OCI-LY3 (cell line): Measurements from ENCODE around the gene EFL1.

Source experiments
- H2AFZ ChIP-seq: fragments of 200-600, 300-600 bp; shearing (Covaris generic); 2 replicates; pipeline ENCODE4 v1.6.0; 2014; ENCODE audit warnings: antibody characterized with exemption, low read depth, low read length
- H3K27ac ChIP-seq: fragments of 200-600, 300-600 bp; sonication (generic); 2 replicates; pipeline ENCODE4 v1.5.1; 2014; ENCODE audit warnings: mild to moderate bottlenecking, low read length, moderate library complexity, mixed read lengths
- H3K27me3 ChIP-seq: fragments of 200-600, 300-600 bp; sonication (generic); 2 replicates; pipeline ENCODE4 v1.6.1; 2014; ENCODE audit warnings: low read depth, low read length, mixed read lengths
- H3K36me3 ChIP-seq: fragments of 200-600, 300-600 bp; sonication (generic); replicated peaks from 2 replicates; pipeline ENCODE3; 2014; ENCODE audit warnings: low read depth, low read length, mixed read lengths
- H3K4me1 ChIP-seq: fragments of 300-600, 200-600 bp; sonication (generic); 2 replicates; pipeline ENCODE4 v1.6.1; 2014; ENCODE audit warnings: low read length, mixed read lengths
- H3K4me2 ChIP-seq: fragments of 200-600, 300-600 bp; sonication (generic); 2 replicates; pipeline ENCODE4 v1.6.1; 2014; ENCODE audit warnings: low read length, mixed read lengths
- H3K4me3 ChIP-seq: fragments of 300-600, 200-600 bp; sonication (generic); 2 replicates; pipeline ENCODE4 v1.5.1; 2014; ENCODE audit warnings: antibody characterized with exemption, mild to moderate bottlenecking, low read length, moderate library complexity
- H3K79me2 ChIP-seq: fragments of 300-600, 200-600 bp; shearing (Covaris generic); 2 replicates; pipeline ENCODE4 v1.6.1; 2014; ENCODE audit warnings: mild to moderate bottlenecking, low read length, mixed read lengths
- H3K9ac ChIP-seq: fragments of 300-600, 200-600 bp; shearing (Covaris generic); 2 replicates; pipeline ENCODE4 v1.6.0; 2014; ENCODE audit warnings: mild to moderate bottlenecking, low read length, moderate library complexity
- H3K9me3 ChIP-seq: fragments of 200-600, 300-600 bp; shearing (Covaris generic); 2 replicates; pipeline ENCODE4 v1.6.1; 2014; ENCODE audit warnings: low read length, mixed read lengths; ENCODE audit not compliant: insufficient read depth
- H4K20me1 ChIP-seq: fragments of 200-600, 300-600 bp; sonication (generic); 2 replicates; pipeline ENCODE4 v1.6.1; 2016; ENCODE audit warnings: low read length, mixed read lengths; ENCODE audit not compliant: insufficient read depth
- CTCF ChIP-seq: fragments of 200-600, 300-600 bp; sonication (generic); IDR thresholded peaks from 2 replicates; pipeline ENCODE4 v1.5.1; 2014; ENCODE audit warnings: antibody characterized with exemption, low read length, low read depth
- EZH2phosphoT487 ChIP-seq: fragments of 200-600 bp; shearing (Covaris generic); IDR thresholded peaks from 2 replicates; pipeline ENCODE4 v1.6.1; 2018; ENCODE audit warnings: antibody characterized with exemption, mixed run types, low read depth

EFL1 gene

GRCh38 chr15:82306791-82307713 is 44.5 kb upstream of the EFL1 start:
- Histone ChIP-seq H3K27me3 (peaks cover 7% of the 10 kb centered on the region; the same call in 1 of the 2 replicates), H3K79me2 (no peaks in the 10 kb centered on the region), H3K36me3 (no peaks in the 10 kb centered on the region), H3K4me1 (no peaks in the 10 kb centered on the region), H3K4me2 (no peak overlapping the region), H3K9ac (no peak overlapping the region), H2AFZ (no peak overlapping the region), H3K9me3 (no peaks in the 10 kb centered on the region), H4K20me1 (no peaks in the 10 kb centered on the region), H3K27ac (no peak overlapping the region), H3K4me3 (no peak overlapping the region)
- TF ChIP-seq CTCF (no peak), EZH2phosphoT487 (no peak)

GRCh38 chr15:82305621-82306048 is 43.1 kb upstream of the EFL1 start:
- H2AFZ ChIP-seq, result no peak overlapping the region
- H3K4me3 ChIP-seq, result no peak overlapping the region

GRCh38 chr15:82304778-82305090 is 42.2 kb upstream of the EFL1 start:
- H3K4me2 ChIP-seq, result no peak overlapping the region
- no peaks in the 10 kb centered on the region for H3K9me3 ChIP-seq
- no peak overlapping the region for H2AFZ ChIP-seq
- no peak overlapping the region for H3K27ac ChIP-seq
- H3K79me2 ChIP-seq, result no peaks in the 10 kb centered on the region
- H3K4me3 ChIP-seq, result no peak overlapping the region
- no peaks in the 10 kb centered on the region for H3K4me1 ChIP-seq
- no peaks in the 10 kb centered on the region for H3K27me3 ChIP-seq
- no peaks in the 10 kb centered on the region for H4K20me1 ChIP-seq
- H3K36me3 ChIP-seq, result no peaks in the 10 kb centered on the region
- TF ChIP-seq CTCF, result no peak
- TF ChIP-seq EZH2phosphoT487, result no peak
- H3K9ac ChIP-seq, result no peak overlapping the region

More at GRCh38 chr15:82305621-82306048, 43.1 kb upstream of the EFL1 start:
- Histone ChIP-seq H3K9me3 (no peaks in the 10 kb centered on the region), H3K27me3 (peaks cover 4% of the 10 kb centered on the region; the same call in 1 of the 2 replicates), H3K27ac (no peak overlapping the region), H3K4me1 (no peaks in the 10 kb centered on the region), H3K4me2 (no peak overlapping the region), H3K36me3 (no peaks in the 10 kb centered on the region), H3K9ac (no peak overlapping the region), H3K79me2 (no peaks in the 10 kb centered on the region), H4K20me1 (no peaks in the 10 kb centered on the region)
- TF ChIP-seq CTCF (no peak), EZH2phosphoT487 (no peak)

- Histone ChIP-seq H4K20me1 (no peaks in the 10 kb centered on the region), H3K79me2 (no peaks in the 10 kb centered on the region), H3K4me3 (no peak overlapping the region), H3K27ac (no peak overlapping the region), H3K4me1 (no peaks in the 10 kb centered on the region), H3K27me3 (no peaks in the 10 kb centered on the region), H3K9me3 (no peaks in the 10 kb centered on the region), H2AFZ (no peak overlapping the region), H3K4me2 (no peak overlapping the region), H3K9ac (no peak overlapping the region), H3K36me3 (no peaks in the 10 kb centered on the region)
- TF ChIP-seq EZH2phosphoT487 (no peak), CTCF (no peak)
These were observed 41.6 kb upstream of the EFL1 start for GRCh38 chr15:82303956-82304777.
